Cardiac muscle cell (in vitro differentiated cells and primary cell): ENCODE data around the gene TWNK. TPM values are rescaled to one million over a fixed set of nuclear protein-coding genes. Genes with fewer than 3 reads are reported as not detected.

ENCODE experiments used
- DNase-seq, 2 donors: peaks; one replicate each; pipeline versions ENCODE4 v3.0.0 to v3.0.0-alpha.2; 2010 to 2017; ENCODE audit warnings: low read depth in 1 of 2, low spot score in 1 of 2
- H3K27ac ChIP-seq: fragments of 200-600 bp; sonication (generic); 2 replicates; pipeline ENCODE4 v1.5.1; 2016
- H3K27me3 ChIP-seq: fragments of 200-600 bp; sonication (generic); 2 replicates; pipeline ENCODE4 v1.6.0; 2016; ENCODE audit warnings: control low read depth
- H3K36me3 ChIP-seq: fragments of 200-600 bp; sonication (generic); 2 replicates; pipeline ENCODE4 v1.5.1; 2016; ENCODE audit warnings: control low read depth
- H3K4me1 ChIP-seq: fragments of 200-600 bp; sonication (generic); 2 replicates; pipeline ENCODE4 v1.8.1; 2017; ENCODE audit warnings: low read depth, mild to moderate bottlenecking, mixed run types
- H3K4me3 ChIP-seq: fragments of 200-600 bp; sonication (generic); 2 replicates; pipeline ENCODE4 v1.5.1; 2016; ENCODE audit warnings: mild to moderate bottlenecking
- H3K9me3 ChIP-seq: fragments of 200-600 bp; sonication (generic); 2 replicates; pipeline ENCODE4 v1.5.1; 2017; ENCODE audit warnings: low read depth, mild to moderate bottlenecking, control low read depth
- polyA plus RNA-seq: library from polyadenylated mRNA; unstranded; fragments of >200 nt; fragmentation: Nextera tagmentation; extraction: Ambion mirVana; gene quantifications from 2 replicates; pipeline ENCODE4 v1.2.1, GENCODE V29; 2016
- total RNA-seq: library from RNA; depleted of rRNA; stranded (reverse); fragments of >200 nt; gene quantifications from 2 replicates; pipeline ENCODE4 v1.2.3, GENCODE V29; 2016
- TF ChIP-seq, protein P1 (sequence below): IDR thresholded peaks from 2 replicates; pipeline ENCODE4 v1.5.1; 2012; ENCODE audit warnings: low read depth, mild to moderate bottlenecking, low read length

TWNK gene
- total and polyA plus RNA-seq, 2 experiments from 2014 or later: 6.9 to 7.6 TPM

DNA sequence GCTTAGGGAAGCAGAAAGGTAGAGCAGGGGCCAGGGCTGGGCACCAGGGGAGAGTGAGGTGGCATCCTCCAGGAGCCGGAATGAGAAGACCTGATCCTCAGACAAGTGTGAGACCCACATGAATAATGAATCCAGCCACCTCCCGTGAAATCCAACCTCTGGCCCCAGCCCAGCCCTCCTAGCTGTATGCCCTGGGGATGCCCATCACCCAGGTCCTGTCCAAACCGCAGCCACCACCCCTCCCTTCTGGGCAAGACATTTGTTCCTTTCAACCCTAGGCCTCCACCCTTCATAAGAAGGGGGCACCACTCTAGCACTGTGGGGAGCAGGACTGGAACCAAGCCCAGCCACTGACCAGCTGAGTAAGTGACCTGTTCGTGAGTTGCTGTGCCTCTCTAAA lies 33.9 kb downstream of the TWNK start:
- no peak overlapping the region for H3K4me3 ChIP-seq
- TF ChIP-seq, protein P1, sequence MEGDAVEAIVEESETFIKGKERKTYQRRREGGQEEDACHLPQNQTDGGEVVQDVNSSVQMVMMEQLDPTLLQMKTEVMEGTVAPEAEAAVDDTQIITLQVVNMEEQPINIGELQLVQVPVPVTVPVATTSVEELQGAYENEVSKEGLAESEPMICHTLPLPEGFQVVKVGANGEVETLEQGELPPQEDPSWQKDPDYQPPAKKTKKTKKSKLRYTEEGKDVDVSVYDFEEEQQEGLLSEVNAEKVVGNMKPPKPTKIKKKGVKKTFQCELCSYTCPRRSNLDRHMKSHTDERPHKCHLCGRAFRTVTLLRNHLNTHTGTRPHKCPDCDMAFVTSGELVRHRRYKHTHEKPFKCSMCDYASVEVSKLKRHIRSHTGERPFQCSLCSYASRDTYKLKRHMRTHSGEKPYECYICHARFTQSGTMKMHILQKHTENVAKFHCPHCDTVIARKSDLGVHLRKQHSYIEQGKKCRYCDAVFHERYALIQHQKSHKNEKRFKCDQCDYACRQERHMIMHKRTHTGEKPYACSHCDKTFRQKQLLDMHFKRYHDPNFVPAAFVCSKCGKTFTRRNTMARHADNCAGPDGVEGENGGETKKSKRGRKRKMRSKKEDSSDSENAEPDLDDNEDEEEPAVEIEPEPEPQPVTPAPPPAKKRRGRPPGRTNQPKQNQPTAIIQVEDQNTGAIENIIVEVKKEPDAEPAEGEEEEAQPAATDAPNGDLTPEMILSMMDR: no peak
- no peak for DNase-seq
- peaks cover 20% of the 10 kb centered on the region for H3K27me3 ChIP-seq
- H3K9me3 ChIP-seq: no peaks in the 10 kb centered on the region
- H3K27ac ChIP-seq: no peak overlapping the region
- H3K4me1 ChIP-seq: peaks cover 3% of the 10 kb centered on the region
- H3K36me3 ChIP-seq: no peaks in the 10 kb centered on the region

- Histone ChIP-seq H3K27ac (no peak overlapping the region), H3K27me3 (peaks cover 20% of the 10 kb centered on the region), H3K4me1 (peaks cover 9% of the 10 kb centered on the region), H3K36me3 (no peaks in the 10 kb centered on the region), H3K4me3 (no peak overlapping the region), H3K9me3 (no peaks in the 10 kb centered on the region)
- TF ChIP-seq, protein P1: no peak
- DNase-seq: no peak
Observed at GRCh38 chr10:101021692-101022251, 34.4 kb downstream of the TWNK start.

DNA sequence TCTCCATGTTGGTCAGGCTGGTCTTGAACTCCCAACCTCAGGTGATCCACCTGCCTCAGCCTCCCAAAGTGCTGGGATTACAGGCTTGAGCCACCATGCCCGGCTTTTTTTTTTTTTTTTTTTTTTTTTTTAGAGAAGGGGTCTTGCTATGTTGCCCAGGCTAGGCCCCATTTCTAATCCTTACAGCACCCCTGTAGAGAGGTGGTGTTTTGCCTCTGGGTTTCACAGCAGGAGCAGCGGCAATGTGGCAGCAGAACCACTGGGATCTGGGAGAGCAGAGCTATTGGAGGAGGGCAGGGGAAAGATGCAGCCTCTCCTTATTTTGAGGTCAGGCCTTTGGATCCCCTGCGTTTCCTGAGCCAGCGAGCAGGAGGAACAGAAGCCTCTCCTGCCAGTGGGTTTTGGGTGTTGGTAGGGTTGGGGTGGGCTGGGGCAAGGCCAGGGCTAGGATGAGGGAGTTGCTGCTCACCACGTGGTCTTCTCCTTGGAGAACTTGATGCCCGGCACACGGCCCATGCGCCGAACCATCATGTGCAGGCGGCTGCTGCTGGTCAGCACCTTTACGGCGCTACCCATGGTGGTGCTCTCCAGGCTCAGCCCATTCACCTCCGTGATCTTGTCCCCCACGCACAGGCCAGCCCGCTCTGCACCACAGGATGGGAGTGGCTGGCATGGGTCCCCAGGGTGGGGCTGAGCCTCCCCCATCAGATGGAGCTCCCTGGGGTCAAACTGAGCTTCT lies 35.8 kb downstream of the TWNK start:
- Histone ChIP-seq H3K36me3 (no peaks in the 10 kb centered on the region), H3K9me3 (no peaks in the 10 kb centered on the region), H3K4me1 (peaks cover 13% of the 10 kb centered on the region), H3K4me3 (no peak overlapping the region), H3K27me3 (peaks cover 8% of the 10 kb centered on the region), H3K27ac (no peak overlapping the region)
- TF ChIP-seq, protein P1: no peak
- DNase-seq: no peak

GRCh38 chr10:101027106-101027720 lies 39.9 kb downstream of the TWNK start:
- Histone ChIP-seq H3K27me3 (no peaks in the 10 kb centered on the region), H3K36me3 (no peaks in the 10 kb centered on the region), H3K27ac (peak overlapping the region; percentile 78), H3K9me3 (no peaks in the 10 kb centered on the region), H3K4me1 (peaks cover 23% of the 10 kb centered on the region), H3K4me3 (no peak overlapping the region)
- DNase-seq: no peak
- TF ChIP-seq, protein P1: no peak

GRCh38 chr10:101028446-101029337 lies 41.3 kb downstream of the TWNK start:
- Histone ChIP-seq H3K4me1 (peaks cover 23% of the 10 kb centered on the region), H3K27me3 (no peaks in the 10 kb centered on the region), H3K4me3 (no peak overlapping the region), H3K36me3 (no peaks in the 10 kb centered on the region), H3K27ac (no peak overlapping the region), H3K9me3 (no peaks in the 10 kb centered on the region)
- TF ChIP-seq, protein P1: no peak
- DNase-seq: no peak
